HG02884 (cell line): ENCODE measurements around the gene OR13A1.
"Not testable (repeated sequence)": the region's sequence is repeated elsewhere in the genome, so short reads cannot be mapped to it uniquely, and the experiment has no call there.

ENCODE experiments used
- ATAC-seq: cut with Tn5 transposase; IDR thresholded peaks from one replicate; pipeline ENCODE4 v1.9.1; 2021; ENCODE audit warnings: mild to moderate bottlenecking, moderate library complexity; ENCODE audit not compliant: unreplicated experiment

The OR13A1 gene, protein sequence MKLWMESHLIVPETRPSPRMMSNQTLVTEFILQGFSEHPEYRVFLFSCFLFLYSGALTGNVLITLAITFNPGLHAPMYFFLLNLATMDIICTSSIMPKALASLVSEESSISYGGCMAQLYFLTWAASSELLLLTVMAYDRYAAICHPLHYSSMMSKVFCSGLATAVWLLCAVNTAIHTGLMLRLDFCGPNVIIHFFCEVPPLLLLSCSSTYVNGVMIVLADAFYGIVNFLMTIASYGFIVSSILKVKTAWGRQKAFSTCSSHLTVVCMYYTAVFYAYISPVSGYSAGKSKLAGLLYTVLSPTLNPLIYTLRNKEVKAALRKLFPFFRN

DNA sequence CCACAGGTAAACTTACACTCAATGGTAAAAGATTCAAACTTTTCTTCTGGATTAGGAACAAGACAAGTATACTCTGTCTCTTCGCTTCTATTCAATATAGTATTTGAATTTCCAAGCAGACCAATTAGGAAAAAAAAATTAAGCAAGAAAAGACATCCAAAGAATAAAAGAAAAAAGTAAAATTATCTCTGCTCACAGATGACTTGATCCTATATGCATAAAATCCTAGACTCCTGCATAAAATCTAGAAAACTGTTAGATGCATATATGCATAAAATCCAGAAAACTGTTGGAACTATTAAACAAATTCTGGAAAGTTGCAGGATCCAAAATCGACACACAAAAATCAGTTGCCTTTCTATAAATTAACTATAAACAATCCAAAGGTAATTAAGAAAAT, at the start of gene OR13A1:
OR13A1 (minus strand) TSS at position 101 of the 400 bp plus-strand sequence. CDS start 11,186 bp downstream, outside the sequence.
- ATAC-seq: no peak

- ATAC-seq: not testable (repeated sequence)
Measured at GRCh38 chr10:45361983-45362799, 46.8 kb upstream of the OR13A1 start.

- ATAC-seq: not testable (repeated sequence)
Measured at GRCh38 chr10:45358961-45359360, 43.6 kb upstream of the OR13A1 start.

GRCh38 chr10:45355494-45355893, 40.1 kb upstream of the OR13A1 start:
- ATAC-seq: no peak

GRCh38 chr10:45354261-45354660, 38.9 kb upstream of the OR13A1 start:
- ATAC-seq: no peak

DNA sequence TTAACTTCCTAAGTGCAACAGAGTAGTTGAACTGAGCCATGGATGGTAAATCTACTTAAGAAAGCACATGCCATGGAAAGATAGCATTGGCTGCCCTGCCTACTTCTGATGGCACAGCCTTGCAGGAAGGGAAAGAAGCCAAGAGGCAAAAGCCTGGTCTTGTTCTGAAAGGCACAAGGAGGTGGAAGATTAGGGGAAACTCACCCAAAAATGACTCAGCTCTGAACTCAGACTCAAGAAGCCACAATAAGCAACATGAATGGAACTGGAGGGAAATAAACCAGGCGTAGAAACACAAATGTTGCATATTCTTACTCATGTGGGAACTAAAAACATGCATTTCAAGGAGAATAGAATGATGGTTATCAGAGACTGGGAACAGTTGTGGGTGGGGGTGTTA, 37.8 kb upstream of the OR13A1 start:
- peak; percentile 70 for ATAC-seq

DNA sequence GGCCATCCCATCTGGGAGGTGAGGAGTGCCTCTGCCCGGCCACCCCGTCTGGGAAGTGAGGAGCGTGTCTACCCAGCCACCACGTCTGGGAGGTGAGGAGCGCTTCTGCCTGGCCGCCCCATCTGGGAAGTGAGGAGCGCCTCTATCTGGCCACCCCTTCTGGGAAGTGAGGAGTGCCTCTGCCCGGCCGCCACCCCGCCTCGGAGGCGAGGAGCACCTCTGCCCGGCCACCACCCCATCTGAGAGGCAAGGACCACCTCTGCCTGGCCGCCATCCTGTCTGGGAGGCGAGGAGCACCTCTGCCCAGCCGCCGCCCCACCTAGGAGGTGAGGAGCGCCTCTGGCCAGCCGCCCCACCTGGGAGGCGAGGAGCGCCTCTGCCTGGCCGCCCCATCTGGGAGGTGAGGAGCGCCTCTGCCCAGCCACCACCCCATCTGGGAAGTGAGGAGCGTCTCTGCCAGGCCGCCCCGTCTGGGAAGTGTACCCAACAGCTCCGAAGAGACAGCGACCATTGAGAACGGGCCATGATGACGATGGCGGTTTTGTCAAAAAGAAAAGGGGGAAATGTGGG, 32.9 kb upstream of the OR13A1 start:
- not testable (repeated sequence) for ATAC-seq

GRCh38 chr10:45347464-45347863, 32.1 kb upstream of the OR13A1 start:
- not testable (repeated sequence) for ATAC-seq

- not testable (repeated sequence) for ATAC-seq
Measured at GRCh38 chr10:45346652-45347335, 31.4 kb upstream of the OR13A1 start.

GRCh38 chr10:45340420-45340819, 25.0 kb upstream of the OR13A1 start:
- ATAC-seq: not testable (repeated sequence)

- ATAC-seq: no peak
Measured at GRCh38 chr10:45339894-45340293, 24.5 kb upstream of the OR13A1 start.

GRCh38 chr10:45331824-45332223, 16.4 kb upstream of the OR13A1 start:
- not testable (repeated sequence) for ATAC-seq

GRCh38 chr10:45326864-45327263, 11.5 kb upstream of the OR13A1 start:
- not testable (repeated sequence) for ATAC-seq

- no peak for ATAC-seq
Measured at GRCh38 chr10:45325116-45325515, 9.7 kb upstream of the OR13A1 start.

GRCh38 chr10:45319702-45320101, 4.3 kb upstream of the OR13A1 start:
- no peak for ATAC-seq

DNA sequence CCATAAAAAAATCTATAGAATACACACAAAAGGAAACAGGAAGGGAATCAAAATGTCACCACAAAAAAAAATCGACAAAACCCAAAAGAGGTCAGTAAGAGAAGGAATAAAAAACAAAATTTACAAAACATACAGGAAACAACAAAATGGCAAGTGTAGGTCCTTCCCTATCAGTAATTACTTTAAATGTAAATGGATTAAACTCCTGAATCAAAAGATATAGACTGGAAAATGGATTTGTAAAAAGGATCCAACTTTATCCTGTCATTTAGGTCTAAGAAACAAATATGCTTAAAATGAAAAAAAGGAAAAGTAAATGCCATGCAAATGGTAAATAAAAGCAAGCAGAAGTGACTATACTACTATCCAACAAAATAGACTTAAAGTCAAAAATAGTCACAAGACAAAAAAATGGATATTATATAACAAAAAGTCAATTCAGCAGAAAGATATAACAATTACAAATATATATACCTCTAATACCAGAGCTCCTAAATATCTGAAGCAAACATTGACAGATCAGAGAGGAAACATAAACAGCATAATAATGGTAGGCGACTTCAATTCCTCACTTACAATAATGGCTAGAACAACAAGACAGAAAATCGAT, 2.0 kb downstream of the OR13A1 start:
- no peak for ATAC-seq

- ATAC-seq: no peak
Measured at GRCh38 chr10:45308707-45309106, 6.7 kb downstream of the OR13A1 start.

- ATAC-seq: no peak
Measured at GRCh38 chr10:45302573-45302972, 12.8 kb downstream of the OR13A1 start.

GRCh38 chr10:45298341-45298955, 17.0 kb downstream of the OR13A1 start:
- ATAC-seq: not testable (repeated sequence)

DNA sequence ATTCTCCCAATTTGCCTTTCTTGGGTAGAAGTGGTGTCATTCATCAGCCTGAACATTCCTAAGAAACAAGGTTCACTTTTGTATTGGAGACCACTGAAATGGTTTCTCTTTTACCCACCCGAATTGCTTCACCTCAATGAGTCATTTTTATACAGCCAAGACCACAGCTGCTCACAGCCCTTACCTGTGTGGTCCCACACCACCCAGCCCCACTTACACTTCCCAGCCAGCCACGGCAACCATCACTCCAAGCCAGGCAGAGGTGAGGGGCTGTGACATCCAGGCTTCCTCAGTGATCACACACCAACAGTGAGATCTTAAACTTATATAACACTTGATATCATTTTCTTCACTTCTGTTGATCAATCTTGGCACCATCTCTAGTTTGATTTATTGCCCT, 20.7 kb downstream of the OR13A1 start:
- no peak for ATAC-seq
